HG02623 (cell line): Measurements from ENCODE around the gene MSRB3.
"Not testable (repeated sequence)": the region's sequence is repeated elsewhere in the genome, so short reads cannot be mapped to it uniquely, and the experiment has no call there.

Experiments used
- ATAC-seq: cut with Tn5 transposase; IDR thresholded peaks from one replicate; pipeline ENCODE4 v1.9.1; 2021; ENCODE audit warnings: moderate library complexity; ENCODE audit not compliant: unreplicated experiment

The MSRB3 gene

DNA sequence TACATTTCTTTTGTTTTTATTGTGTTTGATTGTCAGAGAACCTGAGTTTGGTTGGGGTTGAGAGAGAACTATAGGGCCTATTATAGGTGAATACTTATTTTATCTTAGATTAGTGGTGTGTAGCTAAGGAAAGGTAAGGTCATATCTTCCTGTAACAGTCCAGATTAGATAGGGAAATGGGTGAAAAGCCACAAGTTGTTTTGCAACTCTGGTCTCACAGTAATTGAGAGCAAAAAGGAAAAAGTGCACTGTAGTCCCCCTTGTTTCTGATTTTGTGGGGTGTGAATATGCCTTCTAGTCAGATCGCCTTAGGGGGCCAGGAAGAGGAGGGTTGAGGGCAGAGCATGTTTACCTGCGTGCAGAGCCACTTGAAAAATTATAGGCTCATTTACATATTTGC is 8.9 kb downstream of the MSRB3 start:
- no peak for ATAC-seq

DNA sequence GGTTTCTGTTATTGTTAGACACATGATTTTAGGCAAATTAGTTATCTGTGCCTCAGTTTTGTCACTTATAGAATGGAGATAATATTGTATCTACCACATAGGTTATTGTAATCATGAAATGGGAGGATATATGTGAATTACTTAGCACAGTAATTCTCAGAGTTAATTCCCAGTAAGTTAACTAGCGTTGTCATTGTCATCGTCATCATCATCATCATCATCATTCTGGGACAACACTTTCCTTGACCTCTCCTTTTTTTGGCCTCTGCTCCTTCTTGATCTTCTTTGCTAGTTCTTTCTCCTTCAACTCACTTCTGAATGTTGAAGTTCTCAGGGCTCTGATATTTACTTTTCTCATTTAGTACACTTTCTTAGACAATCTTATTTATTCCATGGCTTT is 13.8 kb downstream of the MSRB3 start:
- no peak for ATAC-seq

DNA sequence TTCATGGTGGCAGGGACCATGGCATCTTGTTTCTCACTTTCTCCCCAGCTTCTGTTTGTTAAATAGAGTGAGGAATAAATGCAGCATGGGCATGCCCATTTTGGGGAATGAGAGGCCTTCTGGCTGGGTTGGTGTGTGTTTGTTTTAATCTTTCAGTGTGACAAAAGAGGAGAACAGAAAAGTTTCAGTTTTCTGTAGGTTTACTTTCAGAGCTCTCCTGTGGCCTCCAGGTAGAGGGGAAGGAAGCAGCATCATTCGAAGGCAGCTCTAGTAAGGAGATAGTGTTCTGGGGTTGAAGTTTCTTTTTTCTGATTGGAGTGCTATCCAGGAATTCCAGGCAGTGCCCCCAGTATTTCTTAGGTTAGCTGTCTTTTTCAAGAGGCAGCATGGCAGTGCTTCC is 15.3 kb downstream of the MSRB3 start:
- no peak for ATAC-seq

DNA sequence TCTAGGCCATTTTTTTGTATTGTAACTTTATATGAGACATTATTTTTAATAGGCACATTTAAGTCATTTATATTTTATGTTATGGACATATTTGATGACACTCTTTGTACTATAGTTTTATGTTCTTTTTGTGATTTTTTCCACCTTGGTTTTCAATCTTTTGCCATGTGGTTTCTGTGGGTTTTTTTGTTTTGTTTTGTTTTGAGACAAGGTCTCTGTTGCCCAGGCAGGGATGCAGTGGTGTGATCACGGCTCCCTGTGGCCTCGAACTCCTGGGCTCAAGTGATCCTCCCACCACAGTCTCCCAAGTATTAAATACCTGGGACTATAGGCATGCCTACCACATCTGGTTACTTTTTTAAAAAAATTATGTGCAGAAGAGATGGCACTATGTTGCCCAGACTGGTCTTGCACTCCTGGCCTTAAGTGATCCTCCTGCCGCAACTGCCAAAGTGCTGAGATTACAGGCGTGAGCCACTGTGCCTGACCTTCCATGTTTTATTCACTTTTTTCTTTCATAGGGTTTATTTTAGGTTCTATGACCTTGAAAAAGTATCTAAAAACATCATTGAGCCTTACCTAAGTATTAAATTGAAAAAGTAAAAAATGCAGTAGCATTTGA is 16.3 kb downstream of the MSRB3 start:
- no peak for ATAC-seq

DNA sequence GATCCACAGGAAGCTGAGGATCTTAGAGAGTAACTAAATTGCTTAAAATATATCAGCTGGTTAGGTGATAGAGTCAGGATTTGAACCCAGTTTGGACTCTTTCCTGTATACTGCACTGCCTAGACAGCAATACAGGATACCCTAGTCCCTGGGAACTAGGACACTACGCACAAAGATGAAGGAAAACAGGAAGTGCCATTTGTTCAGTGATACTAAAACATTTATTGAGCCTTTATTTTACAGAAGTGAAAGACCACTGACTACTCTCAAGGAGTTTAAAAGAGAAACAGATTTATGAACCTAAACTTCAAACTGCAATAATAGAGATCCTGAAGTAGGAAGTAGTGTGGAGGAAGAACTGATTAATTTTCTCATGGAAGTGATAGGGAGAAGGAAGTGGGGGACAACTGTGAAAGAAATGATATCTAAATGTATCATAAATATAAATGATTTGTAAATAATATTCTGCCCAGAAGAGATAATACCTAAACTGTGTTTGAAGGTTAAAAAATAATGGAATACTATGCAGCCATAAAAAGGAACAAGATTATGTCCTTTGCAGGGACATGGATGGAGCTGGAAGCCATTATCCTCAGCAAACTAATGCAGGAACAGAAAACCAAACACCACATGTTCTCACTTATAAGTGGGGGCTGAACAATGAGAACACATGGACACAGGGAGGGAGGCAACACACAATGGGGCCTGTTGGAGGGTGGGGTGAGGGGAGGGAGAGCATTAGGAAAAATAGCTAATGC is 18.2 kb downstream of the MSRB3 start:
- ATAC-seq = no peak

DNA sequence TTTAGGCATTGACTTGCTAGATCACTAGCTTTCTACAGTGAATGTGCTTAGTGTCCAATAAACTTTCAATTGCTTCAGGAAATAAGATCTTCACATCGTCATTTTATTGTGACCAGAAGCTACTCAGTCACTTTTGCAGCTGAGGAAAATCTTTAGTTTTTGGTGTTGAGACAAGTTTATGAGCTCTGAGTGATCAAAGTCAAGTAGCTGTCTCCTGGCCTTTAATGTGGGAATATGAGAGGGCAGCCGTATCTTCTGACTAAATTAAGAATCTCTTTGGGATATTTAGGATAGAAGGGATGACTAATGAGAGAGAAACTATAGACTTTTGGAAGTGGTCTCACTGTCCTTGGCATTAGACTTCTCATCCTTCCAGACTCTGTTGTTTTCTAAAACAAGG is 21.6 kb downstream of the MSRB3 start:
- no peak for ATAC-seq

DNA sequence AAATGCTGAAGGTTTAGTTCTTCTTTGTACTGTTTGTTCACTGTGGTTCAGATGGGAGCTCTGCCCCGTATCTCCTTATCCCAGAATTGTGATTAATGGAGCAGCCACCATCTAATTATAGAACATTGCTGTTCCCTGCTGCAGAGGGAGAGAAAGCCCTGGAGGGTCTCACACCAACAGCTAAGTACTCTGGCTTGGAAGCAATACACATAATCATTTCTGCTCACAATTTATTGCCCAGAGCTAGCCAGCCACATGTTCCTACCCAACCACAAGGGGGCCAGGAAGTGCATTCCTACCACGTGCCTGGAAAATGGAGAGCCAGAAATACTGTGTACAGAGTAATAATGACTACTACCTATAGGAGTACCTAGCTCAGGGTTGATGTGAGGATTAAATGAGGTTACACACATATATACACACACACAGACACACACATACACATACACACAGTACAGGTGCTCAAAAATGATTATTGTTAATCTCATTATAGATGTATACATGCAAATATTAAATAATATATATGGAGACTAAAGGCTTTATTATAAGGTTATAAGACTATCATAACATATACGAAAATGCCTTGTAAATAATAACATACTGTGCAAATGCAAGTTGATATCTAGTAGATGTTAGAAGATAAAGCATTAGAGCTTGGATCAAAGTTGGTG is 22.3 kb downstream of the MSRB3 start:
- no peak for ATAC-seq

DNA sequence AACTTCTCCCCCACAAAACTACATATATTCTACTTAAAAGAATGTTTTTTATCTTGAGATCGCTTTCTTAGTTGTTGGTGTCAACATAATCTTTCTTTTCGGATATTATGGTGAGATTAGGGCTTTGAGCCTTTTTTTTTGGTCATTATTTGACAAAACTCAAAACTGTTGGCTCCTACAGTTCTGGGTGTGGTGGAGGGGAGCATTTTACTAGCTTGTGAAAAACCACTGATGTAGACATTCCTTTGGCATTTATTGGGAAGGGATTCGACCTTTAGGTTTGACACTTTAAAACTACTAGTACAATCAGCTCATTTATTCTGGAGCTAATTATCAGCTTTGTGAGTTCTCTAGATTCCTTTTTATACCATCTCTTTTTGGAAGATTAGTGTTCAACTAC is 24.4 kb downstream of the MSRB3 start:
- ATAC-seq = no peak

DNA sequence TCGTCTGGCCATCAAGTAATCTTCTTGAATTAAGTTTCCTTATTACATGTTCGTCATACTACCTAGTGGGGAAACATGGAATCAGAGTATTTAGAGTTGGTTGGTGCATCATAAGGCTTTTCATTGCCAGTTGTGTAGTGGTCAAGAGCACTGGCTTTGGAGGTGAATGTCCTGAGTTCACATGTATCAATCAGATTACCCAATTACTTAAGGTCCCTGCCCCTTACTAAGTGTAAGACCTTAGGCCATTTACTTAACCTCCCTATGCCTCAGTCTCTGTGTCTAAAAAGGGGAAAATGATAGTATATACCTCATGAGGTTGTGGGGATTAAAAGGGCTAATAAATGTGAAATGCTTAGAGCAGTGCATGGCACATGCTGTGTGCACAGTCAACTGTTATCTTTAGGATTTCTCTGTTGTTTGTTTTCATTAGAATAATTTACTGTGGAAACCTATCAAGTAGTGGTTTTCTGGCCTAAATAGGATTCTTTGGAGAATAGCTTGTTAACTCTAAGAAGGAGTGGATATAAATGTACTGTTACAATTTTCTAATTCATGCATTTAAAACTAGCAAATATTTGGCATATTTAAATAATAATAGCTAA is 27.0 kb downstream of the MSRB3 start:
- no peak for ATAC-seq

DNA sequence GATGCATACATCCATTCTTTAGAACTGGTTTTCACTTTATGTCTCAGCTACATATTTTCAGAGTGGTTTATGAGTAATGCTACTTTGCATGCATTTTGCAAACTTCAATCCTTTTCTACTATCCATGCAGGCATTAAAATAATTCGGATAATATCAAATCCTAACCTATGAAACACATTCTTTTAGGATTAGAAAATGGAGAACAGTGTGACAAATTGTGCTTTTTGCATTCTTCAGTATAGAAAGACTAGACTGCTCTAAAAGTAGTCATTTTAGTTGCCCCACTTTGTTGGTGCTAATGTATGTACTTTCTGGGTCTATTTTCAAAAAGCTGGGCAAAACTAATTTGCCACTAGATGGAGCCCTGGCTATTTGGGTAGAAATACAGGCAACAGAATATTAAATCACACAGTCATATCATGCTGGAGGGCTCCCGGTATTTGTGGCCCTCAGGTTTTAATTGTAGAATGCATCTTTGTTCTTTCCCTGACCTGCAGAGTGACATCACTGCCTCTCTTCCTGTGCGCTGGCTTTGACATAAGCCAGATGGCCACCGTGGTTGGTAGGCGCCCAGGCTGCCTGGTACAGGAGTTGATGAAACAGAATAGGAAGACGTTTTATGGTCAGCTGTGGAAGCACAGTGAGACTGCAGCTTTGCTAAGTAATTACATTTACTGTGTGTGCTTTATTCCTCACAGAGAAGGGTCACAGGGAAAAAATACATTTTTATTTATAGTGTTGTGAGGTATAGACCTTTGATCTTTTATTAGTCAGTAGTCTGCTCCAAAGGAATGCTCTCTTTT is 28.1 kb downstream of the MSRB3 start:
- no peak for ATAC-seq

DNA sequence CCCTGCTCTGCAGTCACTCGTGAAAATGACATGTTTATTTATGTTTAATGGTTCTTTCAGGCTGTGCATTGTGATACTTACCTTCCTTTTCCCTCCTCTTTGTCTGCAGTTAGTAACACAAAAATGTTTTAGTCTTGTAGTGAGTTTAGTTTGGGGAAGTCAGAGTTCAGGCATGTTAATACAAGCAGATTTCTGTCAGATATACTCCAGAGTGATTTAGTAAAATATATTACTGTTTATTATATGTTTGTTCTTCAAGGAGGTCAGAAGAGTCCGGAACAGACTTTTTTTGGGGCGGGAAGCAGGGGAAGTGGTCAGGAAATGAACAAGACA is 28.7 kb downstream of the MSRB3 start:
- ATAC-seq = no peak

DNA sequence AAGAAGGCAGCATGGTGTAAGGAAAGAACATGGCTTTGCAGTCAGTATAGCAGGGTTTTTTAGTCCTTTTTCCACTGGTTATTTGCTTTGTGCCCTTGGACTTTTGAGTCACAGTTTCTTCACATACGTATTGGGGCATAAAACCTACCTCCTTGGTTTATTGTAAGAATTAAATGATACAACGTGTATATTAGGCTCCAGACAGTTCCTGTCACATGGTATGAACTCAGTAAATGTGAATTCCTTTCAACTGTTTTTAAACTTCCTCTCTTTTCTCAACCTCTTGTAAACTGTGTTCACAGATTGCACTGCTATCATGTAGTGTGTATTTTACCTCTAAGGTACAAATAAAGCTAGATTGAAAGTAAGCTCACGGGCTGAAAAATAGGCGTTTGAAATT is 29.5 kb downstream of the MSRB3 start:
- no peak for ATAC-seq

DNA sequence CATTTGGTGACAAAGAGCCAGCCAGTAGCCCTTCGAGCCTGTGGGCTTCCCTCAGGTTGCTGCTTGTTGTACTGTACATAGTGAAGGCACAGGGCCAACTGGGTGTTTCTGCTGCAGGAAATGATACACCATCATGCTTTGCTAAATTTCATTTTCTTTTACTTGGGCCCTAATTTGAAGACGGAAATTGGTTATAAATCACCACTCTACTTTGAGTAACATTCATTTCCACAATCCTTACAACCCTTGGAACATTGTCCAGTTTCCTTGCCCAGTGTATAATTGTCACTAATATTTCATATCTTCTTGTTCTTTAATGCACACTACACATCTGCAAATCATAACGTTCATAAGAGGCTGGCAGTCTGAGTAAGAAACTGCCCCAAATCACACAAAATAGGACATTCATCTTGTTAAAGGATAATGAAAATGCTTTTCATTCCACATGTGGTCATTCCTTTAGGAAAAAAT is 30.2 kb downstream of the MSRB3 start:
- no peak for ATAC-seq

DNA sequence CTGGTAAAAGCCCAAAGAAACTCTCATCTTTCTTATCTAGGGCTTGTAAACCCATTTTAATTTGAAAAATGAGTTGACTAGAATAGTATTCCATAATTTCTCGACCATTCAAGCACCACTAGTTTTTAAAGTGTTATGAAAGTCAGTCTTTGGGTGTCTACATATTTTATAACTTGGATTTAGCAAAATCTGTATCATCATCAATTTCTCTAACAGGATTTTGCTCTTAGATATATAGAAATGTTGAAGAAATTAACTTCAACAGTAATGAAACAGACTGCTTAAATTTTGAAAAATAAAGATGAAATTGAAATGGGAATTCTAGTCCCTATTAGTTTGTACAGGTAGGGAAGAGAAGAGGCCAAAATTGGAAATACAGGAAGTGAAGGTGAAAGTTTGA is 32.8 kb downstream of the MSRB3 start:
- no peak for ATAC-seq

DNA sequence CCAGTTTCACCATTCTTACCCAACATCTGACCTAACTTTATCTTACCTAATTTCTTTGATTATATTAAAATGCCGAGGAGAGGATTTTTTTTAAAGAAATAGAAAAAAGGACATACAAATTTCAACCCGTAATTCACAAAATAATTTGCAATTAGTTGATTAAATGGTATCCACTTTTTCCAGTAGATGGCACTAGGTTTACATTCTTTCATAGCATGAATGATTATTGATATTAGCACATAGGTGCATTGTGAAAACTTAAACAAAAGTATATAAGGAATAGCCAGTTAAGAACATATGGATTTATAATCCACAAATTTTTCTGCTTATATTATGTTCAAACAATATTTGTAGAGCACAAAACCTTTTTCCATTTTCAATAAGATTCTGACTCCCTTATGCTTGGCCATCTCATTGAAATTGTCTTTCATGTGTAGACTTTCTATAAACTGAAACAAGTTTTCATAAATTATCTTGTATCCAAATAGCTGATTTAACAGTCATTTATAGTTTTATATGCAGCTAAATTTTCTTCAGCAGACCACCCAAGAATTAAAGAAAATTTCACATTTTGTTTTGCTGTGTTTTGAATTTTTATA is 35.3 kb downstream of the MSRB3 start:
- ATAC-seq = no peak

DNA sequence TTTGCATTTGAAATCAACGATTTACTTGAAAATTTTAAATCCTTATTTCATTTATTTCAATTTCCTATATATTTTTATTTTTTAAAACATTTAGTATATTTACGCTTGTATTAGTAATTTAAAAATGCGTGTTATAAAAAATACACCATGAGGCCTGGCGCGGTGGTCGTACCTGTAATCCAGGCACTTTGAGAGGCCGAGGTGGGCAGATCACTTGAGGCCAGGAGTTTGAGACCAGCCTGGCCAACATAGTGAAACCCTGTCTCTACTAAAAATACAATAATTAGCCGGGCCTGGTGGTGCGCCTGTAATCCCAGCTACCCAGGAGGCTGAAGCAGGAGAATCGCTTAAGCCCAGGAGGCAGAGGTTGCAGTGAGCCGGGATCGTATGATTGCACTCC is 36.8 kb downstream of the MSRB3 start:
- ATAC-seq = not testable (repeated sequence)

DNA sequence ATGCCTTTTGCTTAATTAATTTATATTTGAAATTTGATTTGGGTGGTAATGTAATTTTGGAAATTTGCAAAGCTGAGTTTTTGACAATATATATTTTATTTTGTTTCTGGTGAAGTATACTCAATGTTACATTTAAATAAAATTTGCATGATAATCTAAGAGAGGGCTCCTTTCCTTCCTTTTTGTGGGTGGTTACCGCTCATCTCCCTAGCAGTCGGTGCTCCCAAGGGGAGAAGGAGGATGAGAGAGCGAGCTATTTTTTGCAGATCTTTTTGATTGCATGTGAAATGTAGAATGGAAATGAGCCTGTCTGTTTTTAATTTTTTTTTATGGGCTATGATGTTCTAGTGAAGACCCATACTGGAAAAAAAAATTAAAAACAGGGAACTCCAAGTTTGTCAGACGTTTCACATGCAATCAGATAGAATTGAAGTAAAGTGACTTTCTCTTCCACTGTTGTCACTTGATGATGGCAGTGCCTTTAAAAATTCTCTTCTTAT is 39.8 kb downstream of the MSRB3 start:
- no peak for ATAC-seq

DNA sequence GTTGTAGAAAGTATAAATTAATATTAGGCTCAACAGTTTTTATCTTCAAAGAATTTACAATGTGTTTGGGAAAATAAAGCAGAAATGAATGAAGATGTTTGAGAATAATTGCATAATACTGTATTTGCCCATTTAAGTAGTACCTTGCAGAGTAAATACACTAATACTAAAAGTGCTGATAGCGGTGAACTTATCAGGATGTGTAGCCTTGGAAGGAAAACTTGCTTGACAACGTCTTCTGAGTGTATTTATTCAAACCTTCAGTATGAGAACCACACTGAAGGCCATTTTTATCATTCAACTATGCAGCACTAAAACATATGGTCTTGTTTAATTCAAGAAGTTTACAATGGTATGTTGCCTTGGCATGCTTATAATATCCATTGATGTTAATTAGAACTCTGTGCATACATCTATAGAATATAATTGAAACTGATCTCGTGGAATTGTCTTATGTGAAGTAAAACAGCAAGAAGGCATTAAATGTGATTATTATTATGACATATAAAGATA is 41.3 kb downstream of the MSRB3 start:
- ATAC-seq = no peak

DNA sequence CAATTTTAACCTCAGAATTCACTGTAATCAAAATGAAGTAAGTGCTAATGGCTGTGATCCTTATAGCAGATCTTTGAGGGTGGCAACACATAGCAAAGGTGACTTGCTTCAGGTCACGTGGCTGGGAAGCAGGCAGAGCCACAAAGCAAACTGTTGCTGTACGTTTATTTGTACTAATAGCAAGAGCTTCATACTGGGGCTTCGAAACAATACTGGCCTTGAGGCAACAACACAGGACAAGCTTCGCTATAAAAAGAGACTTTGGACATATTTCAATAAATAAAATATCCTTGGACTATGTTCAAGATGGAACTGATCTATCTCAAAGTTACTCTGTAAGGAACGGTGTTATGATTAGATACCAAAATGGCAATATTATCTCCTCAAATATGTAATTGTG is 44.6 kb downstream of the MSRB3 start:
- ATAC-seq = no peak

DNA sequence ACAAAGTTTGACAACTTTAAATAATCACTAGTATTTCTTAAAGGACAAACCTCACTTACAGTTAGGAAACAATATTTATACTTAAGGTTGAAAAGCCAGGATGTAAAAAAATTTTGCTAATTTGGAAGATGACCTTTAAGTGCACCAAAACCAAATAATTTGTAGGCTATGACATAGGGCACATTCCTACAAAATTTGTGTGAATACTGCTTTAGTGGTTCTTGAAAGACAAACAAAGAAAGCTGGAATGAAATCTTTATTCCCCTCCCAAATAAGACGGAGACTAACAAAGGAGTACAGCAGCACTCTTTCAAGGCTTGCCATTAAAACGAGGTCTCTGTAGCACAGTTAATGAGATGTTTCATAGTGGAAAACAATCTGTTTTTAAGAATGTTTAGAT is 45.6 kb downstream of the MSRB3 start:
- ATAC-seq = no peak
